Adrenal gland (tissue), 5 donors: Measurements from ENCODE around the gene C6orf141.

ENCODE experiments used
- POLR2A ChIP-seq, 2 donors: fragments of 450-650 bp; IDR thresholded peaks; one replicate each; pipeline ENCODE4 v1.6.1; 2017; ENCODE audit warnings: antibody characterized with exemption in 2 of 2, mild to moderate bottlenecking in 2 of 2, moderate library complexity in 1 of 2
- TF ChIP-seq, protein P1 (sequence below), 6 experiments: fragments of 450-650 bp in 4 of 6; fragments of 200-600 bp in 2 of 6; sonication (generic) in 1 of 6; IDR thresholded peaks; 1 replicate in 5 of 6; 2 replicates in 1 of 6; pipeline versions ENCODE4 v1.5.1 to v1.8.0; 2016 to 2021; ENCODE audit warnings: antibody characterized with exemption in 6 of 6, mild to moderate bottlenecking in 2 of 6, moderate library complexity in 1 of 6
- donor health status: DM: no; HTN: no; CAD: no.

- no peak for TF ChIP-seq POLR2A (IDR thresholded peaks at IDR 0.05)
- TF ChIP-seq, protein P1, sequence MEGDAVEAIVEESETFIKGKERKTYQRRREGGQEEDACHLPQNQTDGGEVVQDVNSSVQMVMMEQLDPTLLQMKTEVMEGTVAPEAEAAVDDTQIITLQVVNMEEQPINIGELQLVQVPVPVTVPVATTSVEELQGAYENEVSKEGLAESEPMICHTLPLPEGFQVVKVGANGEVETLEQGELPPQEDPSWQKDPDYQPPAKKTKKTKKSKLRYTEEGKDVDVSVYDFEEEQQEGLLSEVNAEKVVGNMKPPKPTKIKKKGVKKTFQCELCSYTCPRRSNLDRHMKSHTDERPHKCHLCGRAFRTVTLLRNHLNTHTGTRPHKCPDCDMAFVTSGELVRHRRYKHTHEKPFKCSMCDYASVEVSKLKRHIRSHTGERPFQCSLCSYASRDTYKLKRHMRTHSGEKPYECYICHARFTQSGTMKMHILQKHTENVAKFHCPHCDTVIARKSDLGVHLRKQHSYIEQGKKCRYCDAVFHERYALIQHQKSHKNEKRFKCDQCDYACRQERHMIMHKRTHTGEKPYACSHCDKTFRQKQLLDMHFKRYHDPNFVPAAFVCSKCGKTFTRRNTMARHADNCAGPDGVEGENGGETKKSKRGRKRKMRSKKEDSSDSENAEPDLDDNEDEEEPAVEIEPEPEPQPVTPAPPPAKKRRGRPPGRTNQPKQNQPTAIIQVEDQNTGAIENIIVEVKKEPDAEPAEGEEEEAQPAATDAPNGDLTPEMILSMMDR (IDR thresholded peaks at IDR 0.05): no peak
Observed at GRCh38 chr6:49540614-49541013, 9.9 kb upstream of the C6orf141 start.
